K562 (cell line): ENCODE data around the gene NINJ2.

Source experiments
- ARID2 ChIP-seq: fragments of 450-650 bp; IDR thresholded peaks from 2 replicates; pipeline ENCODE4 v1.6.1; 2017; ENCODE audit warnings: antibody characterized with exemption, mild to moderate bottlenecking
- CHCHD3 ChIP-seq: fragments of 250-450 bp; sonication (Bioruptor Pico); IDR thresholded peaks from 2 replicates; pipeline ENCODE4 v2.1.2; 2022; ENCODE audit warnings: mild to moderate bottlenecking
- CTCF ChIP-seq, 3 experiments: IDR thresholded peaks in 2 of 3; conservative IDR thresholded peaks in 1 of 3; 2 replicates each; pipeline ENCODE4 v1.5.1; 2011 to 2012; ENCODE audit warnings: low read length in 3 of 3, mild to moderate bottlenecking in 3 of 3, control low read depth in 2 of 3, improper control_type of control experiment in 1 of 3, inconsistent platforms in 1 of 3, low read depth in 1 of 3, mixed read lengths in 1 of 3, moderate library complexity in 1 of 3; ENCODE audit not compliant: insufficient read depth in 2 of 3
- FOXP1 ChIP-seq: sonication (generic); formaldehyde crosslinking; IDR thresholded peaks from 2 replicates; pipeline ENCODE4 v1.8.0; 2022; ENCODE audit warnings: mild to moderate bottlenecking, missing genetic modification reagents
- HDAC6 ChIP-seq: IDR thresholded peaks from 2 replicates; pipeline ENCODE4 v1.6.1; 2012; ENCODE audit warnings: low read depth, mild to moderate bottlenecking, control low read depth, inconsistent platforms, low read length, moderate library complexity
- HDGF ChIP-seq: fragments of 450-650 bp; IDR thresholded peaks from 2 replicates; pipeline ENCODE4 v1.6.1; 2016
- MAX ChIP-seq: sonication (generic); formaldehyde crosslinking; IDR thresholded peaks from 2 replicates; pipeline ENCODE4 v1.9.0; 2022; ENCODE audit warnings: mild to moderate bottlenecking, missing genetic modification reagents
- NR3C1 ChIP-seq: sonication (generic); formaldehyde crosslinking; IDR thresholded peaks from 2 replicates; pipeline ENCODE4 v1.8.1; 2022; ENCODE audit warnings: missing genetic modification reagents
- ZKSCAN1 ChIP-seq: fragments of 150-350 bp; IDR thresholded peaks from 2 replicates; pipeline ENCODE4 v1.6.1; 2016; ENCODE audit warnings: low read depth, low read length
- ZNF174 ChIP-seq: fragments of 250-450 bp; sonication (Bioruptor Pico); IDR thresholded peaks from 2 replicates; pipeline ENCODE4 v1.4.0; 2020; ENCODE audit warnings: mild to moderate bottlenecking
- ZNF707 ChIP-seq: fragments of 250-450 bp; sonication (Bioruptor Pico); conservative IDR thresholded peaks from 2 replicates; pipeline ENCODE4 v1.8.0; 2022; ENCODE audit warnings: inconsistent platforms, mild to moderate bottlenecking, moderate library complexity

DNA sequence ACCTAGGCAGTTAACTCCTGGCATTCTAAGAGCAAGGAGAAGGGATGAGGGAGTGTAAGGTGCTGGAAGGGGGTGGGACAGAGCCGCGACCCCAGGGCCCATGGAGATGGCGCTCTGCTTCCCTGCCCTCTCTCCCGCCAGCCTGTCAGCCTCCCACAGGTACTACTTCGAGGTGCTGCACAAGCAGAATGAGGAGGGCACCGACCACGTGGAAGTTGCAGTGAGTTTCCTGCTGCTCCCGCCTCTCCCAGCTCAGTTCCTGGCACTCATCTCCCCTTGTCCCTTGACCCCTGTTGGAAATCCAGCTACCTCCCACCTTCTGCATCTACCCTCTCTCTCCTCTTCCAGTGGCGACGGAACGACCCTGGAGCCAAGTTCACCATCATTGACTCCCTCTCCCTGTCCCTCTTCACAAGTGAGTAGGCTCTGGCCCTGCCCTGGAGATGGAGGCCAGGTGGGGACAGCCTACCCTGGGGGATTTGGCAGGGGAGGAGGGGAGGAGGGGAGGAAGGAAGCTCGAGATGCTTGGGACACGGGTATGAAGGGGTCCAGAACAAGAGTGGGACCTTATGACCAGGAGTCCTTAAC lies 115.3 kb downstream of the NINJ2 start:
- TF ChIP-seq MAX (CRISPR knock-in tag) (no peak), ZNF174 (CRISPR knock-in tag) (no peak), HDAC6 (no peak), ARID2 (no peak), ZNF707 (no peak), HDGF (no peak), CHCHD3 (no peak), NR3C1 (CRISPR knock-in tag) (no peak), FOXP1 (CRISPR knock-in tag) (no peak), ZKSCAN1 (no peak), CTCF (IDR thresholded peaks at IDR 0.05 in 2 of 3, conservative IDR thresholded peaks at IDR 0.05 in 1 of 3; ENCODE audit: insufficient read depth in 2 of 3, low read depth in 1 of 3, low read length in 3 of 3) (no peak)
